GM21786 (cell line): Measurements from ENCODE around the gene HOXA3.
A peak's percentile ranks its signal among the peaks of the same experiment; 100 is the strongest.

Experiments used
- ATAC-seq: cut with Tn5 transposase; IDR thresholded peaks from one replicate; pipeline ENCODE4 v1.9.1; 2021; ENCODE audit not compliant: unreplicated experiment

Gene HOXA3

DNA sequence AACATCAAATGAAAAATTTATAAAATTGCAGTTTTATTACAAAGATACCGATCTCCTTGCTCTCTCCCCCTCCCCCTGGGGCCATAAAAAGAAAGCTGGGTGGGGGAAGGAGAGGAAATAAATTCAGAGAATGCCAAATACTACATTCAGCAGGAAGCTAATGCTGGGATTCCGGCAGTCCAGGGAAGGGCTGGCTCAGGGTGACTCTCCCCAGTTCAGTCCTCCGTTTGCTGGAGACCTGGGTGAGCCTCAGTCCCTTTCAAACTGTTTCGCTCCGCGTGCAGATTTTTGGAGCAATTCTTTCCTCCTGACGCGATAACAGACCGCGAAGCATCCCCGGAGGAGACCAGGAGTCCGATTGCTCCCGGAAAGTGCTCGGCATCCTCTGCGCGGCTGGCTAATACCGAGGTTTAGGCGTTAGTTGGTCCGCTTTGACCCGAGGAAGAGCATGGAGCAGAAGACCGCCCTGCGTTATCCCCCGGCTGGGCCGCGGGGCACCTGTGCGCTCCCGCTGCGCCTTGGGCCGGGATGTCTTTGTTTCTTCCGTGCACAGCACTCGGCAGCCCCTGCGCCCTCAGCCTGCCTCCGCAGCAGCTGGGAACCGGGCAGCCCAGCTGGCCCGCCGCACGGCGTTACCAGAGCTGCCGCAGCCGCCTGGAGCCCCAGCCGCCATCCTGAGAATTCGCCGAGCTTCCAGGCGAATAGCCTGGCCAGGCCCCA, 46.0 kb downstream of the HOXA3 start:
- no peak for ATAC-seq

DNA sequence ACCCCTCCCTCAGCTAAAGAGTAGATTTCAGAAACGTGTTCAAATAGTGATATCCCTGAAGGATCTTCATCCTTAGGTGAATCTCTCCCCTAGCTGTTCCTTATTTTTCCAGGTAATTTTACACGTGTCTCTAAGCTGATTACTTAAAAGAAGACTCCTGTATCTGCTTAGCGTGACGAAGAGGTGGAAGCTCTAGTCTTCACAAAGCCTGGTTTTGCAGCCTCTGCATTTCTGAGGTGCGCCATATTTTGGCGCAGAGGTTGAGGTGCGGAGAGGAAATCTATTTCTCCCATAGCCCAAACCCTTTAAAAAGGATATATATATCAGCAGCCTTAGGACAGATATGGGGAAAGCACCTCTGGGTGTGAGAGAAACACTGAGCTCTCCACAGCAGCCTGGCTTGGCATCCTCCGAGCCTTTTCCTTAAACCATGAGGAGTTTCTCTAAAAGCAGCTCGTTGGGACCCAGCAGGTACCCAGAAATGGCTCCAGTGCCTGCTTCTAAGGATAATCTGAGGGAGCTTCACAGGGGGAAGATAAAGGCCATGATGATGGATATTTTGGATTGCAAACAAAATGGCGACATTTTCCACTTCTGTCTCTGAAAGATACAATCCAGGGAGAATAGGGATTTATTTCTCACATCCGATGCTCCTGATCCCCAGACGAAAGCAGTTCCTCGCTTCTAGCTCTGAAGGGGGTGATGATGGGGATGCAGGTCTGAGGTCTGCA, 46.9 kb downstream of the HOXA3 start:
- no peak for ATAC-seq

DNA sequence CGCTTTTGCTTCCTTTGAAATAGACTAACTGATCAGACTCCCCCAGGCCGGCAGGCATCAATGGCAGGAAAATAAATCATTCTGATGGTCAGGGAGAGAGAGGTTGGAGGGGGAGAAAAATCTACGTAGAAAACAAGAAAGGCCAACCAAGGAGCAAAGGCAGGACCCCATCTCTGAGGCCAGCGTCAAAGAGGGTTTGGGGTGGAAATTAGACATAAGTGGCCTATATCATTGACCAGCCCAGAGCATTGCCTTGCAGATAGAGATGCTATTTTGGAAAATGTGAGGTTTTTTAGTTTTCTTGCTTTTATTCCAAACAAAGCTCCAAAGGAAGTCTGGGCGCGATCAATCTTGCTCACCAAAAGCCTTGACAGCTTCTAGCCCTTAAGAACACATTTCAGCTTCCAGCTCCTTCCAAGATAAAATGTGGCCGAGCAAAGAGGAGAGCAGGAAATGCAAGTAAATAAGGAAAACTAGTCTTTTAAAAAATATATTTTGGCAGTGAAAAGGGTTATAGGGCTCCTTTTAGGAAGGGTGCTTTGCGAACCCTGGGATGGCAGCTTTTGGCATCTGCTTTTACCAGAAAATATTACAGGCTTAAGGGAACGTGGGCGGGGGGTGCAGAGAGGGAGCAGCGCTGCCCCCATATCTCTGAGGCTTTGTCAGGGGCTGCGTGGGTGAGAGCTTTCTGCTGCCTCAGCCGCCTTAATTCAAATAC, 47.9 kb downstream of the HOXA3 start:
- ATAC-seq = no peak

DNA sequence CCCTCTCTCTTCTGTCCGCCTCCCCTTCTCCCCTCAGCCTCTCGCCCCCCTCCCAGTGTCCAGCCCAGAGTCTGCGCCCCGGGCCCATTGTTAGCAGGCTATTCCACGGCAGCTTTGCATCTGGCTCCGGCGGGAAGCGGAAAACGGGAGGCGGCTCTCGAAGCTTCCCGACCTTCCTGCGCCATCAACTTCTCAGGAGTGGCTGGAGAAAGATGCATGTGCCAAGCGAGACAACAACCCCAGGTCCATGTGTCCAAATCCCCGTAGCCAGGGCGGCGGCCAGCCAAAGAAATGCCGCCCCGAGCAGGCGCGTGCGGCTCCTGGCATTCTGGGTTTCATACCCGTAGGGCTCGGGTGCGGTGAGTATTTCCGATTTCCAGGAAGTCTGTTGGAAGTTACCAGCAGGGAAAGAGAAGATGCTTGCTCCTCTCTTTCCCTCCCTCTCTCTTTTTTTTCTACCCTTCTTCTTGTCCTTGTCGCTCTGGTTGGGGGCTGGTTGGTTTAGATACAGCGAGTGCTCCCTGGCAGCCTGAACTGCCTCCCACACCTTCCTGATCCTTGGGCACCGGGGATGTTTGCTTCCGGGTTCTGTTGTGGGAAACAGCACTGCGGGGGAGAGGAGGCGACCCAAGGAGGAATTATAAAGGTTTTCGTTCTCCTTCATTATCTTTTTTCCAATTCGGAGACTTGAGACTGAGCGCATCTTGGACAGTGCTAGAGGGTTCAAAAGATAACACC, 48.7 kb downstream of the HOXA3 start:
- ATAC-seq = no peak

DNA sequence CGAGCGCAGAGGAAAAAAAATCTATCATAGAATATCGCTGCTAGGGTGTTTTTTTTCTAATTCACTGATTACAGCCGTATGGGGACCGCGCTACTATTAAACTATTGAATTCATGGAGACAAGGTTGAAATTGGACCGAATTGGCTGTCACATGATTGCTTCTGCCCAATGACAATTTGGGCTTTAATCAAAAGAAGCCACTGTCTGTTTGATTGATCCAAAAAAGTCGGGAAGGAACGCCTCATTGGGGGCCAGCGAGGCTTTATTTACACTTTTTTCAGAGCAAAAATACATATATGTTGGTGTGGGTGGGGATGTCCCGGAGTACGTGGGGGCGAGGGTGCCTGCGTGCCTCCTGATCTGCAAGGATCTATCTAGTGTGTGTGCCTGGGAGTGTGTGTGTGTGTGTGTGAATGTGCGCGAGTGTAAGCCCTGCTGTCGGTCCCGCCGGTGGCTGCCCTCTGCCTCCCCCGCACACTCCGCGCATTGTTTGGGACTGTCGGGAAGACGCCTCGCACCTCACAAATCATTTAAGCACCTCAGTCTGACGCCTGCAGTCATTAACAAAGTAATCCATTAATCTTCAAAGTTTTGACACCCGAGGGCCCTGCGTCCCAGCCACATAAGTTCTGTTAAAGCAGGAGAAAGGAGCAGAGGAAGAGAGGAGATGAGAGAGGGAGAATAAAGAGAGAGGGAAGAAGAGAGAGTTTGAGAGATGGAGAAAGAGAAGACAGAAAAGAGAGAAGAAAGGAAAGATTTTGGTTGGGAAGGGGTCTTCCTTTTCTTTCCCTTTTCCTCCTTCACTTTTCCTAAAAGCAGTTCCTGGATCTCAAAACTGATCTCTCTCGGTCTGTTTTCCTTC, 49.6 kb downstream of the HOXA3 start, which contains the start of gene HOXA2:
Gene HOXA2 (minus strand): TSS at position 103 of the 862 bp plus-strand sequence. CDS start 183 bp downstream, outside the sequence.
- no peak for ATAC-seq

DNA sequence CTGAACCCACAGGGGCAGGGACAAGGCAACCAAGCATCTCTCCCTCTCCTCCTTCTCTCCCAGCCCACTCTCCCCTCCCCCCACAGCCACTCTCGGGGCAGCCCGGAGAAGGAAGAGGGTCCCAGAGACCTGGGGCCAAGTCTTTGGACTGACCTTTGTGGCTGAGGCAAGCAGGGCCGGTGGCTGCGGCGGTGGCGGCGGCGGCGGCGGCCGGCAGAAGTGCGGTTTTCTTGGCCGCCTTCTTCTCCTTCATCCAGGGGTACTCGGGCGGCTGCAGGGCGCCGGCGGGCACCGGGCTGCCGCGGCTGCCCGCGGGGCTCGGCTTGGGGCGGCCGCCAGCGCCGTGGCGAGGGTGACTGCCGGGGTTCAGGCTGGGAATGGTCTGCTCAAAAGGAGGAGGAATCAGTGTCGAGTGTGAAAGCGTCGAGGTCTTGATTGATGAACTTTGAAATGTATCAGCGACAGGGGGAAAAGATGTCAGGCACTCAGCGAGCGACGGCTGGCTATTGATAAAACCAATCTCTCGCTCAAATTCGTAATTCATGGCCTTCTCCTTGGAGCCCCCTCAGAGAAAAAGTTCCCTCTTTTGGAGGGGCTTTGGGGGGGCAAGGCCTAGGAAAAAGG, 50.3 kb downstream of the HOXA3 start:
- ATAC-seq = no peak

DNA sequence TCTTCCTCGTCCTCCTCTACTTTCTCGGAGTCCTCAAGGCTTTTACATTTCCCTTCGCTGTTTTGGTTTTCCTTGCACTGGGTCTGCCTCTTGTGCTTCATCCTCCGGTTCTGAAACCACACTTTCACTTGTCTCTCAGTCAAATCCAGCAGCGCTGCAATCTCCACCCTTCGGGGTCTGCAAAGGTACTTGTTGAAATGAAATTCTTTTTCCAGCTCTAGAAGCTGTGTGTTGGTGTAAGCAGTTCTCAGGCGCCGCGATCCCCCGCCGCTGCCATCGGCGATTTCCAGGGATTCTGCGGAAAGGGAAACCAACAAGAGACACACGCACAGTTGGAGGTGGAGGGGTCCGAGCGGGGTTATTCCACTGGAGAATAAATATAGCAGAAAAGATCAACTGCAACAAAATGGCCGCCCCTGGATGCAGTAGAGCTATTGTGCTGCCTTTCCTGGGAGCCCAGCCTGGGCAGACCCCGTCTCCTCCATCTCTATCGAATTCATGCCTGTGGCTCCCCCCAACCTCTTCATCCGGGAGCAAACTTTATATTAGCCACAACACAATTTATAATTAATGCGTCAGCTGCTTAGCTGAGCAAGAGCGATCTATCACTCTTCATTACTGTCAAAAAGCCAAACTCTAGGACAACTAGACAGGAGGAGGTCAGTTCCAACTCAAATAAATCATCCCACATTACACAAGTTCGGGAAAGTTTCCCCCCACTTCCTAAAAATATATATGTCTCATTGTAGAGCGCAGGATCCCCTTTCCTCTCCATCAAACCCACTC, 51.0 kb downstream of the HOXA3 start:
- ATAC-seq = no peak

DNA sequence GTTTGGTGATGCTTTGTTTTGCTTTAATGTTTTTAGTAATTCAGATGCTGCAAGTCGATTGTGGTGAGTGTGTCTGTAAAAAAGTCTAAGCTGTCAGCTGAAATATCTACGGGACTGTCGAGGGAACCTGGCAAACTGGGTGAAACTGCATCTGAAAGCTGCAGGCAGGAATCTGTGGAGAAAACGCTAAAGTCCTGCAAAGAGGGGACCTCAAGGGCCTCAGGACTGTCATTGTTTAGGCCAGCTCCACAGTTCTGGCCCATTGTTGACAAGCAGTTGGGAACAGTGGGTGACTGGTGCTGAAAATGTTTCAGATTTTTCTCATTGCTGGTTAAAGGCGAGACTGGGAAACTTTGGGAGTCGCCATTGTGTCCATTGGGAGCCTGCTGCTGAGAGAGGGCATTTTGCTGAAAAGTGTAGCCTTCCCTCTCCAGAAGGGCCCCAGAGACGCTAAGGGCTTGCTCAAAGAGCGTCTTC, 51.7 kb downstream of the HOXA3 start:
- no peak for ATAC-seq

DNA sequence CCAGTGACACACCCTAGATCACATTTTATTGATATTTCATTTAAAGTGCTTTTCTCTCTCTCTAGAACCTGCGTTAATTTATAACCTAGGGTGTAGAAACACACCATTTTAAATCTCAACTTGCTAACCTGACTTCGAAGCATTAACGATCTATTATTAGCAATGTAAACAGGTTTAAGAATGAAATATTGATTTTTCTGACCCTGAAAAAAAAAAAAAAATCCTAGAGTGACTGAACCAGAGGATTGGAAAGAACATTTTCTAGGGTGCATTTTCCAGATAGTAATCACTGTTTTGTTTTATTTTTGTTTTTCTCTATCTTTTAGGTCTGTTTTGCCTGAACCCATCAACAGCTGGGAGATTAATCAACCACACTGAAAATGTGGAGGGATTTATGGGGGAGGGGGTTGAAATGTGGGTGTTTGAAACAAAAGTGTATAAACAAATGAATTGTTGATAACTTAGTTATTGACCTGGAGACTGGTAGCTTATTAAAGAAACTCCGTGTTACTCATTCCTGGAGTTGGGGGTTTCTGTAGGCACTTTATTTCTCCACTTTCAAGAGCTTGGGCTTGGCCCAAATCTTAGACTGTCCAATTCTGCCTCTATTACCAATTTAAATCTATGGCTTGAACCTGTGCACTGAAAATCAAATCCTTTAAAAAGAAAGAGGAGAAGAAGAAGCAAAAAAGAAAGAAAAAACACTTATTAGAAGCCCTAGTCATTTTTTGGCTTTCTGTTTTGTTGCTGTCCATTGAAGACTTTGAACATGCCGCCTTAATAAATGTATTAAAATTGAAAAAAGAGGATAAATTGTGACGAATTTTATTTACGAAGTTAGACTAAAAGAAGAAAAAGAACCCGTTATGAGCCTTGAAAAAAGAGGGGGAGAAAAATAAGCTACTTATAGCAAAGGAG, 52.7 kb downstream of the HOXA3 start:
- ATAC-seq = no peak

DNA sequence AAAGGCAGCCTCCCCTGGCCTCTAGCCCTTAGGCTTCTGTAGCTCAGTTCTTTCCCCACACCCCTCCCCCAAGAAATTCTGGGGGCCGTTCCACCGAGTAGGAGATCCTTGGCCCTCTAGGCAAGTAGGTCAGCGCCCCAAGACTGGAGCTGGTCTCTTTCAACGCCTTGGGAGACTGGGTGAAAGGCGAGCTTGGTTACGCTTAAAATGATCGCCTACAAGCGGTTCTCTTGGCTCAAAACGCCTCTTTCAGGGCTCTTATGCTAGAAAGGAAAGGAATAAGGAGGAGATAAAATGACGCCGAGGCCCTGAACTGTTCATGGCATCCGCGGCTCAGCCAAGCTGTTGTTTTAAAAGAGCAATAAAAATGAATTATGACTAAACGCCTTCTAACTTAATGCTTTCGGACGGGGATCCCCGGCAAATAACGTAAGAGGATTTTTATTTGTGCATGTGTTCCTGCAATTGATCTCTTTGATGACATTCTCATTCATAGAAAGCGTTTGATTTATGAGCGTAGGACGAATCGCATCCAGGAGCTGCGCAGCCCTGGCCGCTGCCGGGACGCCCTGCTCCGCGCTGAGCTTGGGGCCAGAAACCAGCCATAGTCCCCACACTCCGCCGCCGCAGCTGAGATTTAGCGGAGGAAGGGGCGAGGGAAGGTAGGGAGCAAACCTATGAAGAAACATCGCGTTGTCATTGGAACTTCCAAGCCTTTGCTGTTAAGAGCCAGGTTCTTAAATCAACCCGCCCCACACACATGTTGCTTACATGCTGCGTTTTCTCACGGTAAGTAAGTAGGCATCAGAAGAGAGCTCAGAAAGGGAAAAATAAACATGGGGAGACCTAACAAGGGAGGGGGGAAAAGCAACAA, 53.6 kb downstream of the HOXA3 start:
- ATAC-seq = no peak

DNA sequence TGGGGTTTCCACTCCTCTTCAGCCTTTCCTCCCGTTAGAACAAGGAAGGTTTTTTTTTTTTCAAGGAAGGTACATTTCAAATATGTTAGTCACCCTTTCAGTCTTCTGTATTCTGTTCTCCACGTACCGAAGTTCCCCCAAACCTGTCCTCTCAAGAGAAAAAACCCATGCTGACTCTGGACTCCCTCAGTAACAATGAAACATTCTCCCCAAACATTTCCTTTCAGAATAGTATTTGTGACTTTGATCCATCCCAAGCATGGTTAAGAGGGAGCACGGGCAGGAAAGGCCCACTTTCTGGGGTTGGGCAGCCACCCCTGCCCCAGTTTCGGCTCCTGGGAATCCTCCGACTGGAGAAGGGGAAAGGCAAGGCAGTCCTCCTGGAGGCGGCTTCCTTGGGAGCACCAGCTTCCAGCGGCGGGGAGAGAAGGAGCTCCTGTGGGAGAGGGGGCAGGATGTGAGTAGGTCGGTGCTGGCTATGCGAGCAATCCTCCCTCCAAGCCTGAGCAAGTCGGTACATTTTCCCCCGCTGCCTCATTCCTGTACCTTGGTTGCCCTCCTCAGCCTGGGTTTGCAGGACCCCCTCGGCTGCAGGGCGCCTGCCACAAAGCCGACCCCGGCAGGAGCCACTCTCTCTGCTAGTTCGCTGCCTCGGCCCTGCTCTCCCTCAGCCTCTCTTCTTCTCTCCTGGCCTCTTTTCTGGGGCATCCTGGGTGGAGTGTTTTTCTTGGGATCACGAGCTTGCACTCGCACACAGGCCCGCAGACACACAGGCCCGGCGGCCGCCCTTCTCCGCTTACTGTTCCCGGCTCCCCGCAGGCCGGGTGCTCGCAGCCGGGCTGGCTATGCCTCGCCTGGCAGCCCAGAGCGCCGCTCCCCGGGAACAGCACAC, 54.5 kb downstream of the HOXA3 start:
- no peak for ATAC-seq

DNA sequence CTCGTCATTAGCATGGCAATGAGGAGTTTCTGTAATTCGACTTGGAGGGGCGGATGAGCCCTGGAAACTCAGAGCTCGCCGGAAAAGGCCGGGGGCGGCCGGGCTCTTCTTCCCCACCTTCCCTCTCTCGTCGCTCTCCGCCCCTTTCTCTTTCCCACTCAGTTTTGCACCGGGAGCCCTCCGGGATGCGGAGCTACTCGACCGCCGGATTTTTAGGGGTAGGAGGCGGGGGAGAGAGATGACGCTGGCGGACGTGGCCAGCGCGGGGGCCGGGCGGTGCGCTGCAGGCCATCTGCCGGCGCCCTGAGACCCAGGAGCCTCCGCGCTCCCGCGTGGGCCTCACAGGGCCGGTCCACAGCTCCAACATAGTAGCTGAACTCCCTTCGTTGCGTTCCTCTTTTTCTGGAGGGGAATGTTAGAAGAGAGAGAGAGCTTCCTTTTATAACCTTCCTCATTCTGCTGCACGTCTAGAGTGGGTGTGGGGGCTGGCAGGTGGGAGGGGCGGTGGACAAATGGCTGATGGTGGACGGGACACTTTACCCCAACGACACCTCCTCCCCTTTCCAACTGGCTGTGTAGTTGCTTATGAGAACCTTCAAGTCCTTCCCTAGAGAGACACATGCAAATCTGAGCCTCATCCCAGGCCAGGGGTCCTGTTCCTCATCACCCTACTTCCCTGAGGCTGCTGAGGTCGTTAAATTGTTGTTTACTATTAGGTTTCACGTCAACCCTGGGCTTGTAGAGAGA, 55.4 kb downstream of the HOXA3 start:
- ATAC-seq = no peak

DNA sequence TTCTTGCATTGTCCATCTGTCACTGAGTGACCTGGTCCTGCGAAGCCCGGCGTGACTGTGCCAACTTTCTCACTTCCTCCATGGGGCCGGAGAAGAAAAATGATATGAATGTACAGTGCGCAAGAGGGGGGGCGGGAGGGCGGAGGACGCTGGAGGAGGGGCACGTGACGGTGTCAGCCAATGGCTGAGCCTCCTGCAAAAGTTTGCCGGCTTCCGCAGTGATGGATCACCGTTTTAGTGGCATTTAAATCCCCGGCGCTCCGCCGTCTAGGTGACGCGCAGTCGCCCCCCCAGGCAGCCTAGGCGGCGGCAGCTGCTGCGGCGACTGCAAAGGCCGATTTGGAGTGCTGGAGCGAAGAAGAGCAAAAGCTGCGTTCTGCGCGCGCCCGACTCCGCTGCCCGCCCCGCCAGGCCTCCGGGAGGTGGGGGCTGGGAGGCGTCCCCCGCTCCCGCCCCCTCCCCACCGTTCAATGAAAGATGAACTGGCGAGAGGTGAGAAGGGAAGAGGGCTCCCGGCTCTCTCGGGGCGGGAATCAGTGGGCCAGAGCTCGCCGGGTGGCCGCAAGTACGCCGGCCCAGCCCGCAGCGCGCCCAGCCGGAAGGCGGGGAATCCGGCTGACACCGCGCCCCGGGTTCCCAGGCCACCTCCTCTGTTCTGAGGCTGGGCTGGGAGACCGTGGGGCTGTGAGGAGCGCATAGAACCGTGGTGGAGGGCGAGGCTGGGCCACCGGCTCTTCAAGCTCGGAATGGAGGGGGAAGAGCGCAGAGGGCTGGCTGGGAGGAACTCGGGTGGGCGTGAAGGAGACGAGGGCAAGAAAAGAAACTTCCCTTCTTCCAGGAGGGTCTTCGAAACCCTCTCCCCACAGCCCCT, 56.3 kb downstream of the HOXA3 start, which contains the start of gene HOXA1:
Gene HOXA1 (minus strand): TSS at position 104 of the 871 bp plus-strand sequence. CDS start 88 bp downstream, at position 16.
- ATAC-seq = peak; percentile 81
